Cardiac muscle cell (in vitro differentiated cells and primary cell): ENCODE measurements around the gene NAPG. TPM values are rescaled to one million over a fixed set of nuclear protein-coding genes. Genes with fewer than 3 reads are reported as not detected.

Source experiments
- DNase-seq, 2 donors: peaks; one replicate each; pipeline versions ENCODE4 v3.0.0 to v3.0.0-alpha.2; 2010 to 2017; ENCODE audit warnings: low read depth in 1 of 2, low spot score in 1 of 2
- H3K27ac ChIP-seq: fragments of 200-600 bp; sonication (generic); 2 replicates; pipeline ENCODE4 v1.5.1; 2016
- H3K27me3 ChIP-seq: fragments of 200-600 bp; sonication (generic); 2 replicates; pipeline ENCODE4 v1.6.0; 2016; ENCODE audit warnings: control low read depth
- H3K36me3 ChIP-seq: fragments of 200-600 bp; sonication (generic); 2 replicates; pipeline ENCODE4 v1.5.1; 2016; ENCODE audit warnings: control low read depth
- H3K4me1 ChIP-seq: fragments of 200-600 bp; sonication (generic); 2 replicates; pipeline ENCODE4 v1.8.1; 2017; ENCODE audit warnings: low read depth, mild to moderate bottlenecking, mixed run types
- H3K4me3 ChIP-seq: fragments of 200-600 bp; sonication (generic); 2 replicates; pipeline ENCODE4 v1.5.1; 2016; ENCODE audit warnings: mild to moderate bottlenecking
- H3K9me3 ChIP-seq: fragments of 200-600 bp; sonication (generic); 2 replicates; pipeline ENCODE4 v1.5.1; 2017; ENCODE audit warnings: low read depth, mild to moderate bottlenecking, control low read depth
- CTCF ChIP-seq: IDR thresholded peaks from 2 replicates; pipeline ENCODE4 v1.5.1; 2012; ENCODE audit warnings: low read depth, mild to moderate bottlenecking, low read length
- polyA plus RNA-seq: library from polyadenylated mRNA; unstranded; fragments of >200 nt; fragmentation: Nextera tagmentation; extraction: Ambion mirVana; gene quantifications from 2 replicates; pipeline ENCODE4 v1.2.1, GENCODE V29; 2016
- total RNA-seq: library from RNA; depleted of rRNA; stranded (reverse); fragments of >200 nt; gene quantifications from 2 replicates; pipeline ENCODE4 v1.2.3, GENCODE V29; 2016

The NAPG gene
- total and polyA plus RNA-seq, 2 experiments from 2014 or later, result 21.7 to 26.5 TPM

DNA sequence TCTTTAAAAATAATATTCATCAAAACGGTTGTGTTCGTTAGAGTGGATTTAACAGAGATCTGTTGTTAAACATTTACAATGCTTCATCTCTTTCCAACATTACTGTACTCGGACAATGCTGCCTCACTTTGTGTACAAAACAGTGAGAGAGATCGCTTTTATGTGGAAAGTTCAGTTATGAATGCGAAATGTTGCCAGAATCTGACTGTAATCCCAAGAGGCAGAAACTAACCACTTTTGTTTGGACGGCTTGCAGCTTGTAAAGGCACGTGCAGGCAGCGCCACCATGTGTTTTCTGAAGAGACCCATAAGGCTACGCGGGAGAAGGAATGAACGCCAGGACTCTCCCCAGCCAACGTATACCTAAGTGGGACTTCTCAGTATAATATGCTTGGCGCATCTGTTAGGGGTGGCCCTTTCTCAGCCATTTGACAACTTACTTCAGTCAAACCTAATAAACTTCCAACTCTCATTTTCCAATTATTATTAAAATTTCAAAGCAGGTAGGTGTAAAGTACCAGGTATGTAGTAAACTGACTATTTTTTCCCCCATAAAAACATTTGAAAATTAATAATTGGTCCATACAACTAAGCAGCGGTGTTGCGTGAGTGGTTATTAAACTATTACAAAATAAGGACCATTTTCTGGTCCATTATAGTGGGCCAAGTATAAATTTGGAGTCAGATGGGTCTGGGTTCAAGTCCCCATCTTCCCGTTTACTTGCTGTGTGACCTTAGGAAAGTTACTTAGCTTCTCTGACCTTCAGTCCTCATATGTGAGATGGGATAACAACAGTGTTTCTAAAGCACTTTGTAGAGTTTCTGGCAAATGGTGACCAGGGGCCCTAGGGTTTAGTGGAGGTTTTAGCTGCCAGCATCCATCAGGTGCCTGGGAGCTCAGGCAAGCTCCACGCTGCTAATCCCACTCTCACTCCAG is 5.6 kb upstream of the NAPG start:
- peak; percentile 86 for TF ChIP-seq CTCF
- H3K27ac ChIP-seq, result no peak overlapping the region
- no peaks in the 10 kb centered on the region for H3K9me3 ChIP-seq
- no peak overlapping the region for H3K4me3 ChIP-seq
- H3K36me3 ChIP-seq, result no peaks in the 10 kb centered on the region
- DNase-seq, result peak; percentile 88 to 98
- no peaks in the 10 kb centered on the region for H3K27me3 ChIP-seq
- peaks cover 7% of the 10 kb centered on the region for H3K4me1 ChIP-seq

DNA sequence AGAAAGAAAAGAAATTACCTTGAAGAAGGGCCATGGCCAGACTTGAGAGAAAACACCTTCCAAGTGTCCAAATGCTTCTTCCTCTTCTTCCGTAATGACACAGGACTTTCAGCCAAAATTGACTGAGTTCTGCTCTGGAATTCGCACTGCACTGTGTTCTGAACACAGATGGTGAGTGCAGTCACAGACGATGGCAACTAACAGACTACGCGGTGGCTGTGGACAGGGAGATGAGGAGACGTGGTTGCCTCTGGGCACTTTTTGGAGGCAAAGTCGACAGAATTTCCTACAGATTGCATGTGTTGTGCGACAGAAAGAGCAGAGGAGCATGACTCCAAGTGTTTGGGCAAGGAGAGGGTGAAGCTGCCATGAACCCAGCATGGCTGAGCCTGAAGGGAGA is 4.3 kb upstream of the NAPG start:
- H3K36me3 ChIP-seq, result no peaks in the 10 kb centered on the region
- TF ChIP-seq CTCF, result no peak
- H3K27me3 ChIP-seq, result no peaks in the 10 kb centered on the region
- DNase-seq, result no peak
- H3K27ac ChIP-seq, result no peak overlapping the region
- no peaks in the 10 kb centered on the region for H3K9me3 ChIP-seq
- H3K4me1 ChIP-seq, result peaks cover 2% of the 10 kb centered on the region
- no peak overlapping the region for H3K4me3 ChIP-seq

DNA sequence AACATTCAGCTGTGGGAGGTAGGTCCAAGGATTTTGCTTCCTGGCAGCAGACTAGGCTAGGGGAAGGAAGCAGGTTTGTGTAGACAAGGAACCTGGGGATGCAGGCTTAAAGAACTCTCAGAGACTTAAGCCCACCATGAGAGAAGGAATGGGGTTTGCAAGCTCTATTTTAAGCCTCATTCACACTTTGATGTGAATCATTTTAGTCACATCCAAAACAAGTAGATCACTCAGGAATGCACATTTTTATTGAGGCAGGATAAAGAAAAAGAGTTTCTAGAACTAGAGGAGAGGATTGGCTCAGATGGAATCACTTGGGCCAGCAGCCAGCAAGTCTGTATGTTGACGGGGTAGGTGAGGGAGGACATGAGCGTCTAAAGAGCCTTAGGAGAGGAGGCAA is 3.3 kb upstream of the NAPG start:
- Histone ChIP-seq H3K9me3 (no peaks in the 10 kb centered on the region), H3K36me3 (no peaks in the 10 kb centered on the region), H3K27me3 (no peaks in the 10 kb centered on the region), H3K4me3 (no peak overlapping the region), H3K4me1 (peaks cover 3% of the 10 kb centered on the region), H3K27ac (no peak overlapping the region)
- no peak for DNase-seq
- TF ChIP-seq CTCF, result no peak

DNA sequence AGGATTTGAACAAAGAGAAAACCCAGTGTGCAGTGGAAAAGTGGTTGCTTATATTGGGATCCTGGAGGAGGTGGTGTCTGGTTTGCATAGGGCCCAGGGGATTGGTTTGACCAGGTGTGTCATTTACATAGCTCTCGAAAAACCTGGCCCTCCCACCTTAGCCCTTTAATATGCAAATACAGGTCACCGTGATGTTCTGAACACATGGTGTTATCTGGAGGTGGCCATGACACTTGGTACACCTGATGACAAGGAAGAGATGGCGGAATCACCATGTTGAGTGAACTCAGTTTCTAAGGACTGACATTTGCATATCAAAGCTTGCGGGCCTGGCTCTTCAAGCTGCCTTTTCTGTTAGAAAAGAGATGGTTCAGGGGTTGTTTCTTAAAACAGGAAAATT is 2.3 kb upstream of the NAPG start:
- no peak overlapping the region for H3K27ac ChIP-seq
- peaks cover 9% of the 10 kb centered on the region for H3K4me1 ChIP-seq
- no peak overlapping the region for H3K4me3 ChIP-seq
- no peaks in the 10 kb centered on the region for H3K36me3 ChIP-seq
- no peak for DNase-seq
- H3K9me3 ChIP-seq, result no peaks in the 10 kb centered on the region
- TF ChIP-seq CTCF, result no peak
- H3K27me3 ChIP-seq, result no peaks in the 10 kb centered on the region

DNA sequence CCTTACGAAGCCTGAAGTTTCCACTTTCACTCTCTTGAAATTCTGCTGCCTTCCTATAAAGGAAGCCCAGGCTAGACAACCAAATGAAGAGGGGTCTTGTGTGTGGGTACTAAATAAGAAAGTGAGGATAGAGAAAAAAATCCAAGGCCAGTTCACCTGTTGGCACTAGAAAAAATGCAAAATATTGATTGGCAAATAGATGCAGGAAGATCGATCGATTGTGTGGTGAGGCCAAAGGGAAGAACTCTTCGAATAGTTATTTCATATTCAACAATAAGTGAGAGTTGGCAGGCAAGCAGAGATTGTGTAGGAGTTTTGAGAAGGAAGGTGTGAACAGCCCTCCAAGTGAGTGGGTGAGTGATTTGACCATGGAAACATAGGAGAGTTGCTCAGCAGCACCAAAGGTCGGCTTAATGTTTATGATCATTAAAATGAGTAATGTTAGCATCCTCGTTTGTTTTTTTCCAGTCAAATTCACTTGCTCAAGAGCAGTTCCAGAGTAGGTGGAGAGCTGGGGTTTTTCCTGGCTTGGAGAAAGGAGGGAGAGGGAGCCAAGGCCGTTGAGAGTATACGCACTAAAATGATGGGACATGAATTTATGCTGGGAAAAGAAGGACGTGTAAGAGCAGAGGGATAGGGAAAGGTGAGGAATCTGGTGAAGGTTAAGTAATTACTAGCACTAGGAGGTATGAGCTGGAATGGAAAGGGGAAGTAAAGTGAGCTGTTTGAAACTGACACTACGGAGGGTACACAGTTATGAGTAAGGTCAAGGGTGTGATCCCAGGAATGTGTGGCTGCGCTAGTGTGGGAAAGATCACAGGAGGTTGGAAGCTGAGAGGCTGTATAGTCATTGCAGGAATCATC is 1.1 kb upstream of the NAPG start:
- no peaks in the 10 kb centered on the region for H3K27me3 ChIP-seq
- DNase-seq, result peak in 1 of 2 donors; percentile 21
- no peaks in the 10 kb centered on the region for H3K9me3 ChIP-seq
- no peak overlapping the region for H3K27ac ChIP-seq
- H3K4me3 ChIP-seq, result no peak overlapping the region
- TF ChIP-seq CTCF, result no peak
- H3K36me3 ChIP-seq, result no peaks in the 10 kb centered on the region
- peaks cover 12% of the 10 kb centered on the region for H3K4me1 ChIP-seq
